SIG-M5 treated with dmso at 0.1 percent for 504 hours (cell line): ENCODE measurements around the gene SLC2A1.
A peak's percentile ranks its signal among the peaks of the same experiment; 100 is the strongest.
"Not testable (repeated sequence)": the region's sequence is repeated elsewhere in the genome, so short reads cannot be mapped to it uniquely, and the experiment has no call there.

ENCODE experiments used
- DNase-seq: peaks from one replicate; lab custom pipeline; 2025; ENCODE audit not compliant: unreplicated experiment; lab: John Stamatoyannopoulos, UW

Gene SLC2A1

GRCh38 chr1:42930178-42931107 is 28.2 kb downstream of the SLC2A1 start:
- DNase-seq, result no peak

DNA sequence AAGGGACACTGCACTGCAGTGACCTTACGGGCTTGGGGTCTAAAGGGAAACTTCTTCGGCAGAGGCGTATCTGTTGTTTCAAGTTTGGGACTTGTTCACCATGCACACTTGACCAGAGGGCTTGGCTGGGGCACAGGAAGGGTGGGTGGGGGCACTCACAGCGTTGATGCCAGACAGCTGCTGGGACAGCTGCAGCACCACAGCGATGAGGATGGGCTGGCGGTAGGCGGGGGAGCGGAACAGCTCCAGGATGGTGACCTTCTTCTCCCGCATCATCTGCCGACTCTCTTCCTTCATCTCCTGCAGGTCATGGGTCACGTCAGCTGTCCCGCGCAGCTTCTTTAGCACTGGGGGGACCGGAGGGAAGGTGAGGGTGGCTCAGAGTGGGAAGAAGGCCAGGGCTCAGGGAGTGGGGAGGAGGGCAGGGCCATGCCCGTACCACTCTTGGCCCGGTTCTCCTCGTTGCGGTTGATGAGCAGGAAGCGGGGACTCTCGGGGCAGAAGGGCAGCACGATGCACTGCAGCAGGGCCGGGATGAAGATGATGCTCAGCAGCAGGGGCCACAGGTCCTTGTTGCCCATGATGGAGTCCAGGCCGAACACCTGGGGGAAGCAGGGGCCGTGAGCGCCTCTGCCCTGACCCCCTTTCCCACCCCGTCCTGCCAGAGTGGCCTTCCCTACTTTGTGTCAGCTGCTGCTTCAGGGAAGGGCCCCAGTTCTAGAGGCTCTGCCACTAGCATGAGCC is 29.1 kb downstream of the SLC2A1 start:
- no peak for DNase-seq

- no peak for DNase-seq
Observed at GRCh38 chr1:42928859-42929258, 29.8 kb downstream of the SLC2A1 start.

GRCh38 chr1:42927920-42928505 is 30.7 kb downstream of the SLC2A1 start:
- no peak for DNase-seq

DNA sequence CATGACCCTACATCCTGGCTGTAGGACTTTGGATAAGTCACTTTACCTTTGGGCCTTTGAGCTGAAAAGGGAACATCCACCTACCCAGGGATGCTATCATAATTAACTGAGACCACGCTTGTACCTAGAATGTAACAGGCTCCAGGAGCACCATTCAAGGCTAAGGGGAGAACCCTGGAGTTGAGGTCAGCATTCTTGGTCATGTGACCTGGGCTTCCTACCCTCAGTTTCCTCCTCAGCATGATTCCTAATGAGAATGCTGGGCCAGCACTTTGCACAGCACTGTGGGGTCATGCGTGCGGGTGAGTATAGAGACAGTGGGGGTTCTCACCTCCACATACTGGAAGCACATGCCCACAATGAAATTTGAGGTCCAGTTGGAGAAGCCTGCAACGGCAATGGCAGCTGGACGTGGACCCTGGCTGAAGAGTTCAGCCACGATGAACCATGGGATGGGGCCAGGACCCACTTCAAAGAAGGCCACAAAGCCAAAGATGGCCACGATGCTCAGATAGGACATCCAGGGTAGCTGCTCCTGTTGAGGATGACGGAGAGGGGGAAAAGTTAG is 31.3 kb downstream of the SLC2A1 start:
- no peak for DNase-seq

- DNase-seq, result no peak
Observed at GRCh38 chr1:42926879-42927242, 31.8 kb downstream of the SLC2A1 start.

GRCh38 chr1:42926235-42926878 is 32.3 kb downstream of the SLC2A1 start:
- DNase-seq, result no peak

DNA sequence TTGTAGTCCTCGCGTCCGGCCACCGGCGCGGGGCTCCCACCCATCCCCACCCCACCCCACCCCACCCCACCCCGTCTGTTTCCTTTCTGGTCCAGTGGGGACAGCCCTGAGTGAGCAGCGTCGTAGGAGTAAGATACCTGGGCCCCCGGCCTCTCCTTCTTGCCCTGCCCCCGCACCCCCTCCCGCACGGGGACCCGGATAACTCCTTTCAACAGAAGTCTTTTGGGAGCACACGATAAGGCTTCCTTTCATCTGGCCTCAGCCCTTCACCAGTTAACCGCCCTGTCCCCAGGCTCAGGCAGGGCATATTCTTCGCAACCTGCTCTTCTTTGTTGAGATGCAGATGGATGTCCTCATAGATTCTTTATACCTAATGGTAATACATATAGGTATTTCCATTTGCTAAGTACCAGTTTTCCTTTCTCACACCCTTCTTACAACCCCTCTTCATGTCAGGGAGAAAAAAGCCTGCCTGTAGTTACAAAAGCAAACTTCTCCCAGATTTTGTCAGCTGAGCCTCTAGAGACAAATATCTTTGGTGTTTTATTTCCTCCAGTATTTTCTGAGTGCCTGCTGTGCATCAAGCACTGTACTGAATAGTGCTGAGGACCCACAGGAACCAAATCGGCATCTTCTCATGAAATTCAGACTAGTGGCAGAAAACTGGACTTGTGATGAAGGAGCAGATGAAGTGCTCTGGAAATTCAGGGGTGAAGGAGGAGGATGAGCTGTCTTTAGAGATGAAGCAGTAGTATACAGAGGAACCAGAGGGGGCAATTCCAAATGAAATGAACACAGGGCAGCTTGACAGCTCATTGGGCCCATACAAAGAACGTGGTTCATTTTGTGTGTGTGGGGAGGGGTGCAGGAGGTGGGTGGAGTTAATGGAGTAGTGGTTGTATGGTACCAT is 33.6 kb downstream of the SLC2A1 start:
- no peak for DNase-seq

DNA sequence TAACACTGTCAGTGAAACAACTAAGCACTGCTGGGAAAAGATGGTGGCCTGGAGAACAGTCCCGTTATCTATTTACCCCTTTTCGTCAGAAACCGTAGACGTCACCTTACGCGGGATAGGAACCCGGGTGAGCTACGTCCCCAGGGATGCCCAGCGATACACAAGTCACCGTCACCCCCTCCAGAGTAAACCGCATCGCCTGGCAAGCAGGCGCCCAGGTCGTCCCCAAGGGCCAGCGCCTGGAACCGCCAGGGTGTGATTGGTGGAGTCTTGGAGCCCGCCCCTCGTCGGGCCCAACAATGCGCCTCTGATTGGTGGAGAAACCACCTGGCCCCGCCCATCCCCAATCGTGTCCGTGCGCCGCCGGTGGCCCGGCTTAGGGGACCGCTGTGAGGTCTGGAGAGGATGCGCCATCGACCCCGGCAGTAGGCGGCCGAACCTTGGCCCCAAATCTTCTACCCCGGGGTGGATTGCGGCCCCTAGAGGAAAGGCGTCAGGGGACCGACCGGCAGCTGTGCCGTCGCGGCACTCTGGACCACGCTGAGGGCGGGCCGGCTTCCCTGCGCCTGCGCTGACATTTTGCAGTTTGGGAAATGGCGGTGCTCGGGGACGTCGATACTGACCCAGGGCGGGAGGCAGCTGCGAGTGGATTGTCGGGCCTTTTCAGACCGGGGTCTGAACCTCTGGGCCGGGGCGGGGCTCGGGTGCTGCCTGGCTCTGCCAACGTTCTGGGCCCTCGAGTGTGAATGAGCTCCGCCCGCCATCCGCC is 34.4 kb downstream of the SLC2A1 start:
- peak; percentile 83 for DNase-seq

- no peak for DNase-seq
Observed at GRCh38 chr1:42923367-42924081, 35.1 kb downstream of the SLC2A1 start.

- DNase-seq, result peak; percentile 76
Observed at GRCh38 chr1:42922687-42923366, 35.8 kb downstream of the SLC2A1 start.

DNA sequence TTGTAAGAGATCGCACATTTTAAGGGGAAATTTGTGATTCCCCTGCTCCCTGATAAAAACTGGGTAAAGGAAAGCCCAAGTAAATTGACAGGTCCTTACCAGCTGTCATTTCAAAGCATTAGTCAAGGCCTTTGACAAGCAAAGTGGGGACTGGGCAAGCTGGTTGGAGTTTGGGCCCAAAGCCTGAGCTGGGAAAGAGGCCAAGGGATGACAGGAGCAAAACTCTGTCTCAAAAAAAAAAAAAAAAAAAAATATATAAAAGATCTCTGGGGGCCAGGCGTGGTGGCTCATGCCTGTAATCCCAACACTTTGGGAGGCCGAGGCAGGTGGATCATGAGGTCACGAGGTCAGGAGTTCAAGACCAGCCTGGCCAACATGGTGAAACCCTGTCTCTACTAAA is 36.9 kb downstream of the SLC2A1 start:
- no peak for DNase-seq

DNA sequence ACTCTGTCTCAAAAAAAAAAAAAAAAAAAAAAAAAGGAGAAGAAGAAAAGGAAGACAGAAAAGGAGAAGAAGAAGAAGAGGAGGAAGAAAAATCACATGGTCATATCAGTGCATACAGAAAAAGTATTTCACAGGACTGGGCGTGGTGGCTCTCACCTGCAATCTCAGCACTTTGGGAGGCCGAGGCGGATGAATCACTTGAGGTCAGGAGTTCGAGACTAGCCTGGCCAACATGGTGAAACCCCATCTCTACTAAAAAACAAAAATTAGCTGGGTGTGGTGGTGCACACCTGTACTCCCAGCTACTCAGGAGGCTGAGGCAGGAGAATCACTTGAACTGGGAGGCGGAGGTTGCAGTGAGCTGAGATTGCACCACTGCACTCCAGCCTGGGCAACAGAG is 39.0 kb downstream of the SLC2A1 start:
- DNase-seq, result not testable (repeated sequence)

DNA sequence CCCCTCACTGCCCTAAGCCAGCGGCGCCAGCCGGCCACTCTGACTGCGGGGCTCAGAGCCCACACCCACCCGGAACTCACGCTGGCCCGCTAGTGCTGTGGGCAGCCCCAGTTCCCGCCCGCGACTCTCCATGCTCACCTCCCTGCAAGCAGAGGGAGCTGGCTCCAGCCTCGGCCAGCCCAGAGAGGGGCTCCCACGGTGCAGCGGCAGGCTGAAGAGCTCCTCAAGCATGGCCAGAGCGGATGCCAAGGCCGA is 41.5 kb downstream of the SLC2A1 start:
- DNase-seq, result no peak

DNA sequence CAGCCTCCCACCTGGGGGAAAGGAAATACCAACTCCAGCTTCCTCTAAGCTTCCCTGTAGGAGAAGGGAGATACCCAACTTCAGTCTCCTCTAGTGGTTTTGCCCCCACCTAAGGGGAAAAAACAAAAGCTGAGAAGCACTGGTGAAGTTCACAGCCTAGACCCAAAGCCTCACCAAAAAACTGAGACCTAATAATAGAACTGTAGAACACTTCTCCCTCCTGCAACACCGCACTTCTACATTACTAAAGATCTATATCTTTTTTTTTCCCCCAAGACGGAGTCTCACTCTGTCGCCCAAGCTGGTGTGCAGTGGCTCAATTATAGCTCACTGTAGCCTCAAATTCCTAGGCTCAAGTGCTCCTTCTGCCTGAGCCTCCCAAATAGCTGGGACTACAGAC is 43.2 kb downstream of the SLC2A1 start:
- DNase-seq, result no peak

DNA sequence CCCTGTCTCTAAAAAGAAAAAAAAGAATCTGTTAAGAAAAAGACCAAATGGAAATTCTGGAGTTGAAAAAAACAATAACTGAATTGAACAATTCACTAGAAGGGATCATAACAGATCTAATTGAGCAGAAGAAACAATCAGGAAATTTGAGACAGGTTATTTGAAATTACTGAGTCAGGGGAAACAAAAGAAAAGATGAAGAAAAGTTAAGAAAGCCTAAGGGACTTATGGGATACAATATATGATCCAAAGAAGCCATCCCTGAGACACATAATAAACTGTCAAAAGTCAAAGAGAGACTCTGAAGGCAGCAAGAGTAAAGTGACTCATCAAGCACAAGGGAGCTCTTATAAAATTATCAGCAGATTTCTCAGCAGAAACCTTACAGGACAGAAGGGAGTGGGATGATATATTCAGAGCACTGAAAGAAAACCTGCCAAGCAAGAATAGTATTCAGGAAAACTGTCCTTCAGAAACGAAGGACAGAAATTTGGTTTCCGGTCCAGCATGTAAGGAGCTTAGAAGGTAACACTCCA is 44.5 kb downstream of the SLC2A1 start:
- DNase-seq, result no peak

DNA sequence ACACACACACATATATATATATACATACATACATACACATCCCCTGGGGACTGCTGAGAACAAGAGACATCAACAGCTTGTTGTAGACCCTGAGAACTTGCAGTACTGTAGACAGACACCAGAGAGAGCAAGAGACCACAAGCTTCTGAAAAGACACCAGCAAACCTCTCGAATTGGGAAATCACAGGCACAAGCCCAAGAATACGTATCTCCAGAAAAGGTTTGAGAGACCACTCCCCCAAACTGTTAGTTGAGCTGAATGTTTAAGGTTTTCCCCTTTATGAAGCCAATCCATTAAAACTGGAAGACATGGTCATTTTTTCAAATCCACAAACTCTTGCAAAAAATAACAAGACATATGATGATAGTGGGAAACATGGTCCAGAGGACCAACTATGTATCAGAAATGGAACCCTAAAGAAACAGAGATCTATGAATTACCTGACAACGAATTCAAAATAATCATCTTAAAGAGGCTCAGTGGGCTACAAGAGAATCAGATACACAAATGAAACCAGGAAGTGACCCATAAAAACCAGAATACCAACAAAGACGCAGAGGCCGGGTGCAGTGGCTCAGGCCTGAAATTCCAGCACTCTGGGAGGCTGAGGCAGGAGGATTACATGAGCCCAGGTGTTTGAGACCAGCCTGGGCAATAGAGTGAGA is 45.1 kb downstream of the SLC2A1 start:
- peak; percentile 87 for DNase-seq

- DNase-seq, result no peak
Observed at GRCh38 chr1:42910985-42911384, 47.7 kb downstream of the SLC2A1 start.
